ENCODE data around the gene SUFU. TPM values are rescaled to one million over a fixed set of nuclear protein-coding genes. Genes with fewer than 3 reads are reported as not detected.

Gene SUFU
- total and polyA plus RNA-seq, 2 of the 13 experiments (the other 11 are each of a cell fraction or from before 2014, with no cell fraction given) = 2.9 to 5.5 TPM

DNA sequence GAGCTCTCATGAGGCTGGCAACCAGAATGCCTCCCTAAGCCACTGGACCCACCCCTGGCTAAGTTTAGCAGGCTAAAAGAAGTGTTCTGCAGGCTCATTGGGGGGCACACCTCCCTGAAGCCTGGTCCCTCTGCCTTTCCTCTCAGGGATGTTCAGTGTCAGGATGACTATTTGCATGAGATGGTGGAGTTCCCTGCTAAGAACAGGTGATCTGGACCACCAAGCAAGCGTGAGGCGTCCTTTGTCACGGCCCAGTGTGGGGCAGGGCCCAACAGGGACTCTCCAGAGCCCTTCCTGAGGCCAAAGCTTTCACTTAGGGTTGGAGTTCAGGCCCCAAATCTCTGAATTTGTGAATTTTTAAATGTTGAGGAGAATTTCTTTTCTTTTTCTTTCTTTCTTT is 12.0 kb downstream of the SUFU start (continued):
- TF ChIP-seq, protein P1, sequence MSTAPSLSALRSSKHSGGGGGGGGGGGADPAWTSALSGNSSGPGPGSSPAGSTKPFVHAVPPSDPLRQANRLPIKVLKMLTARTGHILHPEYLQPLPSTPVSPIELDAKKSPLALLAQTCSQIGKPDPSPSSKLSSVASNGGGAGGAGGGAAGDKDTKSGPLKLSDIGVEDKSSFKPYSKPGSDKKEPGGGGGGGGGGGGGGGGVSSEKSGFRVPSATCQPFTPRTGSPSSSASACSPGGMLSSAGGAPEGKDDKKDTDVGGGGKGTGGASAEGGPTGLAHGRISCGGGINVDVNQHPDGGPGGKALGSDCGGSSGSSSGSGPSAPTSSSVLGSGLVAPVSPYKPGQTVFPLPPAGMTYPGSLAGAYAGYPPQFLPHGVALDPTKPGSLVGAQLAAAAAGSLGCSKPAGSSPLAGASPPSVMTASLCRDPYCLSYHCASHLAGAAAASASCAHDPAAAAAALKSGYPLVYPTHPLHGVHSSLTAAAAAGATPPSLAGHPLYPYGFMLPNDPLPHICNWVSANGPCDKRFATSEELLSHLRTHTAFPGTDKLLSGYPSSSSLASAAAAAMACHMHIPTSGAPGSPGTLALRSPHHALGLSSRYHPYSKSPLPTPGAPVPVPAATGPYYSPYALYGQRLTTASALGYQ (CRISPR knock-in tag; IDR thresholded peaks at IDR 0.05) = no peak
- TF ChIP-seq POLR2G (IDR thresholded peaks at IDR 0.05; ENCODE audit: low read depth, low read length) (no peak), ZNF124 (CRISPR knock-in tag; IDR thresholded peaks at IDR 0.05) (no peak)
- TF ChIP-seq, protein P2, sequence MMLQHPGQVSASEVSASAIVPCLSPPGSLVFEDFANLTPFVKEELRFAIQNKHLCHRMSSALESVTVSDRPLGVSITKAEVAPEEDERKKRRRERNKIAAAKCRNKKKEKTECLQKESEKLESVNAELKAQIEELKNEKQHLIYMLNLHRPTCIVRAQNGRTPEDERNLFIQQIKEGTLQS (CRISPR knock-in tag; IDR thresholded peaks at IDR 0.05) = no peak

DNA sequence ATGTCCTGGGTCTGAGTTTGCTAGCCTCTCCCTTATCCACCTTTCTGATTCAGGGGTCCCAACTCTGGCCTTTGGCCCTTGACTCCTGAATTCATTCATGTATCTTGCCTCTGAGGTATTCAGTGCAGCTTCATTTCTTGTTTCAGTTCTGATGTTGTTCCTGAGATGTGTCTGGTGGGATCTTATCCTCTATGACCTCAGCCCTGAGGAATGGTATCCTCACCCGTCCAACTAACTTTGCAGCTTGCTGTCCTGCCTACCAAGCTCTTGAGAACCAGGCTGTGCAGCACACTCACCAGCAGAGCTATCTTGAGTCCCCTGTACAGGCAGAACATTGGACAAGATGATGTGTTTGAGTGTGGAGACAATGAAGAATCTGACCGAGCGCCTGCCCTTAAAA is 13.8 kb downstream of the SUFU start:
- H3K79me2 ChIP-seq (ENCODE audit: insufficient read depth, low read length) = no peaks in the 10 kb centered on the region
- no peak overlapping the region for H3K9ac ChIP-seq (ENCODE audit: insufficient read depth, low read depth, low read length)
- no peak overlapping the region for H3K4me2 ChIP-seq (ENCODE audit: low read depth, low read length)
- H3K4me1 ChIP-seq (ENCODE audit: insufficient read depth, low read length) = no peaks in the 10 kb centered on the region
- ATAC-seq = no peak
- H4K20me1 ChIP-seq (ENCODE audit: insufficient read depth, low read length) = no peaks in the 10 kb centered on the region
- ChIA-PET CTCF (ENCODE audit: low intra/inter-chr PET ratio, low total read pairs) (no interaction called here), POLR2A (interaction anchor here (0.5 kb wide), 1 partner anchor 202 kb away, joined by 3 read pairs; no protein-coding TSS in a partner anchor)
- no peak for DNase-seq (ENCODE audit: low spot score)
- peaks cover 6 to 24% of the 10 kb centered on the region in 2 experiments for H3K36me3 ChIP-seq (replicated peaks in 1 of 2; ENCODE audit: control insufficient read depth in 1 of 2, insufficient read depth in 2 of 2, low read length in 2 of 2)
- no peak overlapping the region for H3K4me3 ChIP-seq (replicated peaks in 1 of 3; ENCODE audit: insufficient read depth in 1 of 3, low read depth in 2 of 3, low read length in 3 of 3)
- H3K27ac ChIP-seq (ENCODE audit: extremely low read length, insufficient read depth, low read length) = no peak overlapping the region
- H2AFZ ChIP-seq (ENCODE audit: low read length) = no peak overlapping the region
- no peaks in the 10 kb centered on the region for H3K9me3 ChIP-seq (ENCODE audit: low read length)
- in situ Hi-C loops (cut with HindIII; ENCODE audit: extremely low pct_ligation_motif_present, low pct_unique_long_range_greater_than_20kb) = no loop called here
- intact Hi-C loops (cut with micrococcal nuclease; ENCODE audit: unreplicated experiment) = no loop called here
- no peaks in the 10 kb centered on the region for H3K27me3 ChIP-seq (ENCODE audit: control insufficient read depth in 1 of 2, insufficient read depth in 2 of 2, low read length in 2 of 2)
- no peak for FAIRE-seq
- 94% methylated on average over 3 of the region's 3 CpGs for WGBS (ENCODE audit: low lambda C conversion rate)
- no TSS peak for BruUV-seq (replicated peaks)
- TF ChIP-seq, protein P3, sequence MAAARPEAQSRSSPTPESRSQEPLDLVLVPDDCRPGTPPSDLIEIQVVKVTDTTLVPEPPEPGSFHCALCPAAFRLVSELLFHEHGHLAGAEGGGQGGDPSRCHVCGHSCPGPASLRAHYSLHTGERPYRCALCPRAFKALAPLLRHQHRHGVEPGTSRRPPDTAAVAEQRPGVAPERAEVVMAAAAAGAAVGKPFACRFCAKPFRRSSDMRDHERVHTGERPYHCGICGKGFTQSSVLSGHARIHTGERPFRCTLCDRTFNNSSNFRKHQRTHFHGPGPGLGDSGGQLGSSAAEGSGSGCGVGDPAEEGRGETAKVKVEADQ (CRISPR knock-in tag; IDR thresholded peaks at IDR 0.05; ENCODE audit: borderline replicate concordance) = no peak
- TF ChIP-seq ZNF841 (CRISPR knock-in tag; IDR thresholded peaks at IDR 0.05; ENCODE audit: borderline replicate concordance) (no peak), ZNF30 (CRISPR knock-in tag; IDR thresholded peaks at IDR 0.05) (no peak), IRF2 (CRISPR knock-in tag; IDR thresholded peaks at IDR 0.05) (no peak), KAT7 (CRISPR knock-in tag; IDR thresholded peaks at IDR 0.05; ENCODE audit: borderline replicate concordance) (no peak), CHCHD3 (CRISPR knock-in tag; IDR thresholded peaks at IDR 0.05) (no peak), ZNF496 (CRISPR knock-in tag; IDR thresholded peaks at IDR 0.05; ENCODE audit: insufficient replicate concordance) (no peak)
- TF ChIP-seq, protein P4, sequence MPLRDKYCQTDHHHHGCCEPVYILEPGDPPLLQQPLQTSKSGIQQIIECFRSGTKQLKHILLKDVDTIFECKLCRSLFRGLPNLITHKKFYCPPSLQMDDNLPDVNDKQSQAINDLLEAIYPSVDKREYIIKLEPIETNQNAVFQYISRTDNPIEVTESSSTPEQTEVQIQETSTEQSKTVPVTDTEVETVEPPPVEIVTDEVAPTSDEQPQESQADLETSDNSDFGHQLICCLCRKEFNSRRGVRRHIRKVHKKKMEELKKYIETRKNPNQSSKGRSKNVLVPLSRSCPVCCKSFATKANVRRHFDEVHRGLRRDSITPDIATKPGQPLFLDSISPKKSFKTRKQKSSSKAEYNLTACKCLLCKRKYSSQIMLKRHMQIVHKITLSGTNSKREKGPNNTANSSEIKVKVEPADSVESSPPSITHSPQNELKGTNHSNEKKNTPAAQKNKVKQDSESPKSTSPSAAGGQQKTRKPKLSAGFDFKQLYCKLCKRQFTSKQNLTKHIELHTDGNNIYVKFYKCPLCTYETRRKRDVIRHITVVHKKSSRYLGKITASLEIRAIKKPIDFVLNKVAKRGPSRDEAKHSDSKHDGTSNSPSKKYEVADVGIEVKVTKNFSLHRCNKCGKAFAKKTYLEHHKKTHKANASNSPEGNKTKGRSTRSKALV (CRISPR knock-in tag; IDR thresholded peaks at IDR 0.05) = no peak
- TF ChIP-seq, protein P5, sequence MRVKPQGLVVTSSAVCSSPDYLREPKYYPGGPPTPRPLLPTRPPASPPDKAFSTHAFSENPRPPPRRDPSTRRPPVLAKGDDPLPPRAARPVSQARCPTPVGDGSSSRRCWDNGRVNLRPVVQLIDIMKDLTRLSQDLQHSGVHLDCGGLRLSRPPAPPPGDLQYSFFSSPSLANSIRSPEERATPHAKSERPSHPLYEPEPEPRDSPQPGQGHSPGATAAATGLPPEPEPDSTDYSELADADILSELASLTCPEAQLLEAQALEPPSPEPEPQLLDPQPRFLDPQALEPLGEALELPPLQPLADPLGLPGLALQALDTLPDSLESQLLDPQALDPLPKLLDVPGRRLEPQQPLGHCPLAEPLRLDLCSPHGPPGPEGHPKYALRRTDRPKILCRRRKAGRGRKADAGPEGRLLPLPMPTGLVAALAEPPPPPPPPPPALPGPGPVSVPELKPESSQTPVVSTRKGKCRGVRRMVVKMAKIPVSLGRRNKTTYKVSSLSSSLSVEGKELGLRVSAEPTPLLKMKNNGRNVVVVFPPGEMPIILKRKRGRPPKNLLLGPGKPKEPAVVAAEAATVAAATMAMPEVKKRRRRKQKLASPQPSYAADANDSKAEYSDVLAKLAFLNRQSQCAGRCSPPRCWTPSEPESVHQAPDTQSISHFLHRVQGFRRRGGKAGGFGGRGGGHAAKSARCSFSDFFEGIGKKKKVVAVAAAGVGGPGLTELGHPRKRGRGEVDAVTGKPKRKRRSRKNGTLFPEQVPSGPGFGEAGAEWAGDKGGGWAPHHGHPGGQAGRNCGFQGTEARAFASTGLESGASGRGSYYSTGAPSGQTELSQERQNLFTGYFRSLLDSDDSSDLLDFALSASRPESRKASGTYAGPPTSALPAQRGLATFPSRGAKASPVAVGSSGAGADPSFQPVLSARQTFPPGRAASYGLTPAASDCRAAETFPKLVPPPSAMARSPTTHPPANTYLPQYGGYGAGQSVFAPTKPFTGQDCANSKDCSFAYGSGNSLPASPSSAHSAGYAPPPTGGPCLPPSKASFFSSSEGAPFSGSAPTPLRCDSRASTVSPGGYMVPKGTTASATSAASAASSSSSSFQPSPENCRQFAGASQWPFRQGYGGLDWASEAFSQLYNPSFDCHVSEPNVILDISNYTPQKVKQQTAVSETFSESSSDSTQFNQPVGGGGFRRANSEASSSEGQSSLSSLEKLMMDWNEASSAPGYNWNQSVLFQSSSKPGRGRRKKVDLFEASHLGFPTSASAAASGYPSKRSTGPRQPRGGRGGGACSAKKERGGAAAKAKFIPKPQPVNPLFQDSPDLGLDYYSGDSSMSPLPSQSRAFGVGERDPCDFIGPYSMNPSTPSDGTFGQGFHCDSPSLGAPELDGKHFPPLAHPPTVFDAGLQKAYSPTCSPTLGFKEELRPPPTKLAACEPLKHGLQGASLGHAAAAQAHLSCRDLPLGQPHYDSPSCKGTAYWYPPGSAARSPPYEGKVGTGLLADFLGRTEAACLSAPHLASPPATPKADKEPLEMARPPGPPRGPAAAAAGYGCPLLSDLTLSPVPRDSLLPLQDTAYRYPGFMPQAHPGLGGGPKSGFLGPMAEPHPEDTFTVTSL (CRISPR knock-in tag; IDR thresholded peaks at IDR 0.05; ENCODE audit: borderline replicate concordance) = no peak

Data from HepG2 (cell line).